ENCODE results near the gene STK31.
"Not testable (repeated sequence)": the region's sequence is repeated elsewhere in the genome, so short reads cannot be mapped to it uniquely, and the experiment has no call there.

Gene STK31

GRCh38 chr7:23746629-23747028 is 36.6 kb downstream of the STK31 start:
- Histone ChIP-seq H3K79me2 (ENCODE audit: control insufficient read depth, low read length) (no peaks in the 10 kb centered on the region), H3K9me3 (ENCODE audit: control insufficient read depth, insufficient read depth, low read length) (peaks cover 13% of the 10 kb centered on the region), H3K36me3 (ENCODE audit: control insufficient read depth, low read length) (no peaks in the 10 kb centered on the region), H3K4me1 (ENCODE audit: control insufficient read depth, low read length) (no peaks in the 10 kb centered on the region), H4K20me1 (ENCODE audit: control insufficient read depth, insufficient read depth, low read depth, low read length) (no peaks in the 10 kb centered on the region), H3K4me3 (ENCODE audit: low read length) (no peak overlapping the region), H3K27ac (ENCODE audit: low read depth, low read length) (no peak overlapping the region), H3K27me3 (ENCODE audit: control insufficient read depth, low read length) (no peaks in the 10 kb centered on the region), H3K4me2 (ENCODE audit: low read length) (no peak overlapping the region), H3K9me2 (replicated peaks; ENCODE audit: control insufficient read depth, low read length) (no peaks in the 10 kb centered on the region), H3F3A (ENCODE audit: control insufficient read depth, insufficient read depth) (no peaks in the 10 kb centered on the region)
- TF ChIP-seq CTCF (IDR thresholded peaks at IDR 0.05; ENCODE audit: low read depth, low read length, poor library complexity, severe bottlenecking) (no peak), EZH2phosphoT487 (IDR thresholded peaks at IDR 0.05; ENCODE audit: borderline replicate concordance, low read length) (no peak)

GRCh38 chr7:23751852-23752251 is 41.8 kb downstream of the STK31 start:
- Histone ChIP-seq H3K27ac (ENCODE audit: low read depth, low read length) (no peak overlapping the region), H3K27me3 (ENCODE audit: control insufficient read depth, low read length) (no peaks in the 10 kb centered on the region), H3K4me3 (ENCODE audit: low read length) (no peak overlapping the region), H3K4me2 (ENCODE audit: low read length) (no peak overlapping the region), H3K9me2 (replicated peaks; ENCODE audit: control insufficient read depth, low read length) (no peaks in the 10 kb centered on the region), H3K36me3 (ENCODE audit: control insufficient read depth, low read length) (no peaks in the 10 kb centered on the region), H3K4me1 (ENCODE audit: control insufficient read depth, low read length) (no peaks in the 10 kb centered on the region), H3K9me3 (ENCODE audit: control insufficient read depth, insufficient read depth, low read length) (no peaks in the 10 kb centered on the region), H4K20me1 (ENCODE audit: control insufficient read depth, insufficient read depth, low read depth, low read length) (no peaks in the 10 kb centered on the region), H3F3A (ENCODE audit: control insufficient read depth, insufficient read depth) (no peaks in the 10 kb centered on the region), H3K79me2 (ENCODE audit: control insufficient read depth, low read length) (no peaks in the 10 kb centered on the region)
- TF ChIP-seq CTCF (IDR thresholded peaks at IDR 0.05; ENCODE audit: low read depth, low read length, poor library complexity, severe bottlenecking), result no peak
- no peak for TF ChIP-seq EZH2phosphoT487 (IDR thresholded peaks at IDR 0.05; ENCODE audit: borderline replicate concordance, low read length)

GRCh38 chr7:23758839-23759238 is 48.8 kb downstream of the STK31 start:
- H3K4me1 ChIP-seq (ENCODE audit: control insufficient read depth, low read length); H3K27ac ChIP-seq (ENCODE audit: low read depth, low read length); H3K36me3 ChIP-seq (ENCODE audit: control insufficient read depth, low read length); H3K4me3 ChIP-seq (ENCODE audit: low read length); H3K9me3 ChIP-seq (ENCODE audit: control insufficient read depth, insufficient read depth, low read length); H3K9me2 ChIP-seq (replicated peaks; ENCODE audit: control insufficient read depth, low read length); H3F3A ChIP-seq (ENCODE audit: control insufficient read depth, insufficient read depth); H3K4me2 ChIP-seq (ENCODE audit: low read length); H3K27me3 ChIP-seq (ENCODE audit: control insufficient read depth, low read length); H3K79me2 ChIP-seq (ENCODE audit: control insufficient read depth, low read length); H4K20me1 ChIP-seq (ENCODE audit: control insufficient read depth, insufficient read depth, low read depth, low read length): not testable (repeated sequence)

- H3K9me2 ChIP-seq (replicated peaks; ENCODE audit: control insufficient read depth, low read length), result no peaks in the 10 kb centered on the region
- H3K27ac ChIP-seq (ENCODE audit: low read depth, low read length), result no peak overlapping the region
- peaks cover 6% of the 10 kb centered on the region for H3K27me3 ChIP-seq (ENCODE audit: control insufficient read depth, low read length)
- TF ChIP-seq EZH2phosphoT487 (IDR thresholded peaks at IDR 0.05; ENCODE audit: borderline replicate concordance, low read length), result no peak
- no peak for TF ChIP-seq CTCF (IDR thresholded peaks at IDR 0.05; ENCODE audit: low read depth, low read length, poor library complexity, severe bottlenecking)
- no peak overlapping the region for H3K4me3 ChIP-seq (ENCODE audit: low read length)
- H3K36me3 ChIP-seq (ENCODE audit: control insufficient read depth, low read length), result no peaks in the 10 kb centered on the region
- no peak overlapping the region for H3K4me2 ChIP-seq (ENCODE audit: low read length)
- no peaks in the 10 kb centered on the region for H3K79me2 ChIP-seq (ENCODE audit: control insufficient read depth, low read length)
- H3F3A ChIP-seq (ENCODE audit: control insufficient read depth, insufficient read depth), result no peaks in the 10 kb centered on the region
- no peaks in the 10 kb centered on the region for H3K9me3 ChIP-seq (ENCODE audit: control insufficient read depth, insufficient read depth, low read length)
- no peaks in the 10 kb centered on the region for H4K20me1 ChIP-seq (ENCODE audit: control insufficient read depth, insufficient read depth, low read depth, low read length)
- no peaks in the 10 kb centered on the region for H3K4me1 ChIP-seq (ENCODE audit: control insufficient read depth, low read length)
These were observed 49.8 kb downstream of the STK31 start for GRCh38 chr7:23759671-23760391.

All from DOHH2 (cell line).